ENCODE measurements around the gene CHTF18.

Gene CHTF18

GRCh38 chr16:765488-765865 lies 22.9 kb upstream of the CHTF18 start:
- Histone ChIP-seq H2BK12ac (ENCODE audit: low read length in 2 of 2) (no peak overlapping the region), H2BK5ac (ENCODE audit: low read depth, low read length, poor library complexity, severe bottlenecking) (no peak overlapping the region), H3K79me1 (replicated peaks; ENCODE audit: low read length, poor library complexity, severe bottlenecking) (no peaks in the 10 kb centered on the region), H3K9ac (ENCODE audit: low read length) (no peak overlapping the region), H3K4me1 (ENCODE audit: control insufficient read depth, insufficient read depth, low read depth, low read length) (peaks cover 14% of the 10 kb centered on the region), H4K91ac (ENCODE audit: low read length) (no peak overlapping the region), H3K9me3 (ENCODE audit: control insufficient read depth, low read length) (no peaks in the 10 kb centered on the region), H3K14ac (ENCODE audit: low read length in 2 of 2) (no peak overlapping the region), H3K4ac (ENCODE audit: low read depth in 1 of 2, low read length in 2 of 2) (no peak overlapping the region), H2AFZ (ENCODE audit: low read depth, low read length) (no peak overlapping the region), H2AK5ac (ENCODE audit: low read length, severe bottlenecking) (no peak overlapping the region), H3K36me3 (ENCODE audit: control insufficient read depth in 1 of 2, insufficient read depth in 2 of 2, low read depth in 1 of 2, low read length in 2 of 2) (no peaks in the 10 kb centered on the region), H3K4me3 (ENCODE audit: insufficient read depth in 1 of 2, low read depth in 1 of 2, low read length in 2 of 2) (no peak overlapping the region), H3K18ac (ENCODE audit: low read depth in 1 of 2, low read length in 2 of 2) (no peak overlapping the region), H2BK120ac (ENCODE audit: low read depth, low read length) (no peak overlapping the region), H3K23ac (ENCODE audit: low read length in 2 of 2) (no peak overlapping the region), H3K27me3 (ENCODE audit: control insufficient read depth in 1 of 2, insufficient read depth in 1 of 2, low read length in 2 of 2) (peaks cover 0 to 42% of the 10 kb centered on the region in 2 experiments), H3K27ac (ENCODE audit: low read length, poor library complexity, severe bottlenecking) (no peak overlapping the region), H2BK15ac (ENCODE audit: low read depth, poor library complexity, severe bottlenecking) (no peak overlapping the region), H4K8ac (ENCODE audit: low read length) (no peak overlapping the region), H3K4me2 (ENCODE audit: low read length, poor library complexity, severe bottlenecking) (no peak overlapping the region)
- 95% methylated on average over 29 of the region's 29 CpGs for WGBS
- no peak for DNase-seq

- Histone ChIP-seq H3K4me2 (ENCODE audit: low read length, poor library complexity, severe bottlenecking) (no peak overlapping the region), H2BK5ac (ENCODE audit: low read depth, low read length, poor library complexity, severe bottlenecking) (no peak overlapping the region), H3K4me1 (ENCODE audit: control insufficient read depth, insufficient read depth, low read depth, low read length) (peaks cover 8% of the 10 kb centered on the region), H3K4me3 (ENCODE audit: insufficient read depth in 1 of 2, low read depth in 1 of 2, low read length in 2 of 2) (no peak overlapping the region), H2AK5ac (ENCODE audit: low read length, severe bottlenecking) (no peak overlapping the region), H4K91ac (ENCODE audit: low read length) (no peak overlapping the region), H3K36me3 (ENCODE audit: control insufficient read depth in 1 of 2, insufficient read depth in 2 of 2, low read depth in 1 of 2, low read length in 2 of 2) (no peaks in the 10 kb centered on the region), H3K27me3 (ENCODE audit: control insufficient read depth in 1 of 2, insufficient read depth in 1 of 2, low read length in 2 of 2) (peaks cover 0 to 39% of the 10 kb centered on the region in 2 experiments), H2BK12ac (ENCODE audit: low read length in 2 of 2) (no peak overlapping the region), H3K4ac (ENCODE audit: low read depth in 1 of 2, low read length in 2 of 2) (no peak overlapping the region), H3K14ac (ENCODE audit: low read length in 2 of 2) (no peak overlapping the region), H2BK120ac (ENCODE audit: low read depth, low read length) (no peak overlapping the region), H3K27ac (ENCODE audit: low read length, poor library complexity, severe bottlenecking) (no peak overlapping the region), H3K9ac (ENCODE audit: low read length) (no peak overlapping the region), H4K8ac (ENCODE audit: low read length) (no peak overlapping the region), H3K23ac (ENCODE audit: low read length in 2 of 2) (no peak overlapping the region), H3K9me3 (ENCODE audit: control insufficient read depth, low read length) (no peaks in the 10 kb centered on the region), H2AFZ (ENCODE audit: low read depth, low read length) (no peak overlapping the region), H2BK15ac (ENCODE audit: low read depth, poor library complexity, severe bottlenecking) (no peak overlapping the region), H3K18ac (ENCODE audit: low read depth in 1 of 2, low read length in 2 of 2) (no peak overlapping the region), H3K79me1 (replicated peaks; ENCODE audit: low read length, poor library complexity, severe bottlenecking) (no peaks in the 10 kb centered on the region)
- DNase-seq, result no peak
- WGBS, result 89% methylated on average over 29 of the region's 29 CpGs
These were observed 22.2 kb upstream of the CHTF18 start for GRCh38 chr16:766008-766819.

- no peaks in the 10 kb centered on the region for H3K79me1 ChIP-seq (replicated peaks; ENCODE audit: low read length, poor library complexity, severe bottlenecking)
- H2BK15ac ChIP-seq (ENCODE audit: low read depth, poor library complexity, severe bottlenecking), result no peak overlapping the region
- H2BK5ac ChIP-seq (ENCODE audit: low read depth, low read length, poor library complexity, severe bottlenecking), result no peak overlapping the region
- no peak overlapping the region for H2AFZ ChIP-seq (ENCODE audit: low read depth, low read length)
- no peak overlapping the region for H2BK12ac ChIP-seq (ENCODE audit: low read length in 2 of 2)
- no peak overlapping the region for H3K4me2 ChIP-seq (ENCODE audit: low read length, poor library complexity, severe bottlenecking)
- no peak overlapping the region for H3K4ac ChIP-seq (ENCODE audit: low read depth in 1 of 2, low read length in 2 of 2)
- H3K27me3 ChIP-seq (ENCODE audit: control insufficient read depth in 1 of 2, insufficient read depth in 1 of 2, low read length in 2 of 2), result peaks cover 0 to 37% of the 10 kb centered on the region in 2 experiments
- 89% methylated on average over 30 of the region's 48 CpGs for WGBS
- no peak overlapping the region for H3K18ac ChIP-seq (ENCODE audit: low read depth in 1 of 2, low read length in 2 of 2)
- H3K4me3 ChIP-seq (ENCODE audit: insufficient read depth in 1 of 2, low read depth in 1 of 2, low read length in 2 of 2), result no peak overlapping the region
- peaks cover 8% of the 10 kb centered on the region for H3K4me1 ChIP-seq (ENCODE audit: control insufficient read depth, insufficient read depth, low read depth, low read length)
- no peak overlapping the region for H2BK120ac ChIP-seq (ENCODE audit: low read depth, low read length)
- no peak for DNase-seq
- no peaks in the 10 kb centered on the region for H3K9me3 ChIP-seq (ENCODE audit: control insufficient read depth, low read length)
- no peak overlapping the region for H3K9ac ChIP-seq (ENCODE audit: low read length)
- no peak overlapping the region for H4K91ac ChIP-seq (ENCODE audit: low read length)
- H4K8ac ChIP-seq (ENCODE audit: low read length), result no peak overlapping the region
- no peaks in the 10 kb centered on the region for H3K36me3 ChIP-seq (ENCODE audit: control insufficient read depth in 1 of 2, insufficient read depth in 2 of 2, low read depth in 1 of 2, low read length in 2 of 2)
- no peak overlapping the region for H3K23ac ChIP-seq (ENCODE audit: low read length in 2 of 2)
- no peak overlapping the region for H2AK5ac ChIP-seq (ENCODE audit: low read length, severe bottlenecking)
- no peak overlapping the region for H3K27ac ChIP-seq (ENCODE audit: low read length, poor library complexity, severe bottlenecking)
- H3K14ac ChIP-seq (ENCODE audit: low read length in 2 of 2), result no peak overlapping the region
These were observed 21.4 kb upstream of the CHTF18 start for GRCh38 chr16:766820-767640.

GRCh38 chr16:767743-768235 lies 20.6 kb upstream of the CHTF18 start:
- WGBS, result 80% methylated on average over 5 of the region's 38 CpGs
- H2AFZ ChIP-seq (ENCODE audit: low read depth, low read length), result no peak overlapping the region
- H2BK12ac ChIP-seq (ENCODE audit: low read length in 2 of 2), result no peak overlapping the region
- H2BK120ac ChIP-seq (ENCODE audit: low read depth, low read length), result no peak overlapping the region
- H4K8ac ChIP-seq (ENCODE audit: low read length), result no peak overlapping the region
- H3K14ac ChIP-seq (ENCODE audit: low read length in 2 of 2), result no peak overlapping the region
- H2BK5ac ChIP-seq (ENCODE audit: low read depth, low read length, poor library complexity, severe bottlenecking), result no peak overlapping the region
- no peak overlapping the region for H3K9ac ChIP-seq (ENCODE audit: low read length)
- H3K36me3 ChIP-seq (ENCODE audit: control insufficient read depth in 1 of 2, insufficient read depth in 2 of 2, low read depth in 1 of 2, low read length in 2 of 2), result no peaks in the 10 kb centered on the region
- H2BK15ac ChIP-seq (ENCODE audit: low read depth, poor library complexity, severe bottlenecking), result no peak overlapping the region
- no peak overlapping the region for H4K91ac ChIP-seq (ENCODE audit: low read length)
- H3K4ac ChIP-seq (ENCODE audit: low read depth in 1 of 2, low read length in 2 of 2), result no peak overlapping the region
- H3K4me3 ChIP-seq (ENCODE audit: insufficient read depth in 1 of 2, low read depth in 1 of 2, low read length in 2 of 2), result no peak overlapping the region
- no peaks in the 10 kb centered on the region for H3K9me3 ChIP-seq (ENCODE audit: control insufficient read depth, low read length)
- no peak overlapping the region for H3K4me2 ChIP-seq (ENCODE audit: low read length, poor library complexity, severe bottlenecking)
- DNase-seq, result no peak
- H3K4me1 ChIP-seq (ENCODE audit: control insufficient read depth, insufficient read depth, low read depth, low read length), result peaks cover 8% of the 10 kb centered on the region
- H3K27ac ChIP-seq (ENCODE audit: low read length, poor library complexity, severe bottlenecking), result no peak overlapping the region
- no peak overlapping the region for H3K18ac ChIP-seq (ENCODE audit: low read depth in 1 of 2, low read length in 2 of 2)
- H2AK5ac ChIP-seq (ENCODE audit: low read length, severe bottlenecking), result no peak overlapping the region
- no peak overlapping the region for H3K23ac ChIP-seq (ENCODE audit: low read length in 2 of 2)
- H3K27me3 ChIP-seq (ENCODE audit: control insufficient read depth in 1 of 2, insufficient read depth in 1 of 2, low read length in 2 of 2), result peaks cover 0 to 29% of the 10 kb centered on the region in 2 experiments
- H3K79me1 ChIP-seq (replicated peaks; ENCODE audit: low read length, poor library complexity, severe bottlenecking), result no peaks in the 10 kb centered on the region
